ENCODE data around the gene CAMTA1.

The CAMTA1 gene

GRCh38 chr1:7302873-7303272 lies 517.6 kb downstream of the CAMTA1 start:
- Histone ChIP-seq H3K36me3 (ENCODE audit: control insufficient read depth in 2 of 2, insufficient read depth in 1 of 2, low read length in 2 of 2) (no peaks in the 10 kb centered on the region), H3K27ac (ENCODE audit: extremely low read depth, low read depth, low read length) (no peak overlapping the region), H3K4me3 (ENCODE audit: low read depth, low read length) (no peak overlapping the region), H3K9me3 (ENCODE audit: control insufficient read depth, insufficient read depth, low read depth, low read length) (no peaks in the 10 kb centered on the region), H3K4me1 (ENCODE audit: control insufficient read depth, insufficient read depth, low read length) (peaks cover 24% of the 10 kb centered on the region)
- POLR2A ChIA-PET = no interaction called here
- CTCF ChIA-PET = interaction anchor here (0.6 to 0.7 kb wide), 3 partner anchors 11 to 226 kb away, joined by 3 to 5 read pairs (median 3); no protein-coding TSS in a partner anchor
- TF ChIP-seq ZNF623 (tag by site-specific recombination; IDR thresholded peaks at IDR 0.05) (no peak), ZNF248 (tag by site-specific recombination; IDR thresholded peaks at IDR 0.05) (no peak), ZNF2 (tag by site-specific recombination; IDR thresholded peaks at IDR 0.05) (no peak)

- TF ChIP-seq ZNF24 (tag by site-specific recombination; IDR thresholded peaks at IDR 0.05) (no peak), PRDM1 (tag by site-specific recombination; IDR thresholded peaks at IDR 0.05) (0 out of 2 replicates have a peak, but pooled peaks have one; percentile 34)
- ChIA-PET CTCF (interaction anchor here (0.6 to 0.8 kb wide), 4 partner anchors 183 to 343 kb away, joined by 3 read pairs; no protein-coding TSS in a partner anchor), POLR2A (no interaction called here)
- H3K27ac ChIP-seq (ENCODE audit: extremely low read depth, low read depth, low read length) = no peak overlapping the region
- peaks cover 17% of the 10 kb centered on the region for H3K4me1 ChIP-seq (ENCODE audit: control insufficient read depth, insufficient read depth, low read length)
- no peaks in the 10 kb centered on the region for H3K9me3 ChIP-seq (ENCODE audit: control insufficient read depth, insufficient read depth, low read depth, low read length)
- H3K4me3 ChIP-seq (ENCODE audit: low read depth, low read length) = no peak overlapping the region
- H3K36me3 ChIP-seq (ENCODE audit: control insufficient read depth in 2 of 2, insufficient read depth in 1 of 2, low read length in 2 of 2) = no peaks in the 10 kb centered on the region
These were observed 518.5 kb downstream of the CAMTA1 start for GRCh38 chr1:7303554-7304317.

- no peak overlapping the region for H3K4me3 ChIP-seq (ENCODE audit: low read depth, low read length)
- H3K36me3 ChIP-seq (ENCODE audit: control insufficient read depth in 2 of 2, insufficient read depth in 1 of 2, low read length in 2 of 2) = no peaks in the 10 kb centered on the region
- H3K4me1 ChIP-seq (ENCODE audit: control insufficient read depth, insufficient read depth, low read length) = no peaks in the 10 kb centered on the region
- POLR2A ChIA-PET = interaction anchor here (0.6 kb wide), 1 partner anchor 32 kb away, joined by 3 read pairs; no protein-coding TSS in a partner anchor
- TF ChIP-seq HOXC10 (CRISPR knock-in tag; IDR thresholded peaks at IDR 0.05) = no peak
- TF ChIP-seq GFI1B (tag by site-specific recombination; IDR thresholded peaks at IDR 0.05) = no peak
- TF ChIP-seq ZNF48 (tag by site-specific recombination; IDR thresholded peaks at IDR 0.05) = no peak
- TF ChIP-seq ZNF518A (tag by site-specific recombination; conservative IDR thresholded peaks at IDR 0.05; ENCODE audit: low read depth) = no peak
- TF ChIP-seq IKZF3 (tag by site-specific recombination; IDR thresholded peaks at IDR 0.05) = no peak
- TF ChIP-seq TRIM28 (IDR thresholded peaks at IDR 0.05; ENCODE audit: borderline replicate concordance, low read length) = peak; percentile 54; the same call in 1 of the 2 replicates
- no peak overlapping the region for H3K27ac ChIP-seq (ENCODE audit: extremely low read depth, low read depth, low read length)
- H3K9me3 ChIP-seq (ENCODE audit: control insufficient read depth, insufficient read depth, low read depth, low read length) = no peaks in the 10 kb centered on the region
- CTCF ChIA-PET = interaction anchor here (0.5 kb wide), 1 partner anchor 63 kb away, joined by 3 read pairs; no protein-coding TSS in a partner anchor
These were observed 527.9 kb downstream of the CAMTA1 start for GRCh38 chr1:7313081-7313546.

GRCh38 chr1:7313826-7314225 lies 528.6 kb downstream of the CAMTA1 start:
- Histone ChIP-seq H3K27ac (ENCODE audit: extremely low read depth, low read depth, low read length) (no peak overlapping the region), H3K9me3 (ENCODE audit: control insufficient read depth, insufficient read depth, low read depth, low read length) (no peaks in the 10 kb centered on the region), H3K36me3 (ENCODE audit: control insufficient read depth in 2 of 2, insufficient read depth in 1 of 2, low read length in 2 of 2) (no peaks in the 10 kb centered on the region), H3K4me3 (ENCODE audit: low read depth, low read length) (no peak overlapping the region), H3K4me1 (ENCODE audit: control insufficient read depth, insufficient read depth, low read length) (no peaks in the 10 kb centered on the region)
- no peak for TF ChIP-seq SALL2 (tag by site-specific recombination; IDR thresholded peaks at IDR 0.05; ENCODE audit: borderline replicate concordance)
- CTCF ChIA-PET = no interaction called here
- POLR2A ChIA-PET = interaction anchor here (0.6 kb wide), 1 partner anchor 33 kb away, joined by 3 read pairs; no protein-coding TSS in a partner anchor

All from HEK293 (cell line).